WTC11 (cell line): ENCODE results near the gene ORMDL2.

Source experiments
- IRF2 ChIP-seq: sonication (generic); formaldehyde crosslinking; IDR thresholded peaks from 2 replicates; pipeline ENCODE4 v1.8.0; 2022; ENCODE audit warnings: low read depth, missing genetic modification reagents, borderline replicate concordance
- NR3C1 ChIP-seq: sonication (generic); formaldehyde crosslinking; conservative IDR thresholded peaks from 2 replicates; pipeline ENCODE4 v1.8.1; 2023; ENCODE audit warnings: low read depth, mild to moderate bottlenecking, missing genetic modification reagents
- TF ChIP-seq, protein P1 (sequence below): fragments of 200-600 bp; IDR thresholded peaks from 2 replicates; pipeline ENCODE4 v1.8.0; 2022; ENCODE audit warnings: antibody characterized with exemption
- TF ChIP-seq, protein P2 (sequence below): sonication (generic); formaldehyde crosslinking; IDR thresholded peaks from 2 replicates; pipeline ENCODE4 v1.8.0; 2023; ENCODE audit warnings: missing genetic modification reagents
- TF ChIP-seq, protein P3 (sequence below): sonication (generic); formaldehyde crosslinking; IDR thresholded peaks from 2 replicates; pipeline ENCODE4 v1.8.0; 2022; ENCODE audit warnings: mild to moderate bottlenecking, missing genetic modification reagents
- TF ChIP-seq, protein P4 (sequence below): sonication (generic); formaldehyde crosslinking; IDR thresholded peaks from 2 replicates; pipeline ENCODE4 v1.8.1; 2022; ENCODE audit warnings: mild to moderate bottlenecking, moderate library complexity, missing genetic modification reagents
- TF ChIP-seq, protein P5 (sequence below): sonication (generic); formaldehyde crosslinking; conservative IDR thresholded peaks from 2 replicates; pipeline ENCODE4 v1.8.1; 2022; ENCODE audit warnings: mild to moderate bottlenecking, missing genetic modification reagents

DNA sequence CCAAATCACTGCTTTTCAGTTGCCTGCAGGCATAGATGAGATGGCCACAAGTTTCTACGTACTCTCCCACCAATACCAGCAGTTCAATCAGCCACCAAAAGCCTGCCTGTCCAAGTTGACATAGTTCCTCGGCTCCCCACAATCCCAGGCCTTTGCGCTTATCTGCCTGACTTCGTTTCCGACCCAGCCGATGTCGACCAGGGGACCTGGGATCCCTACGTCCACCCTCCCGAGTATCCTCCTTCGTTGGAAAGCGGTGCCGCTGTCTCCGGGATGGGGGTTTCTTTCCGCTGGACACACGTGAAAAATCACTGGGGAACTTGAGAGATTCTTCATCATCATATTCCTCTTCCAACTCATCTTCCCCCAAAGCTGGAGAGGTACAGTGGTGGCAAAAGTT, 10.0 kb downstream of the ORMDL2 start:
- TF ChIP-seq, protein P1, sequence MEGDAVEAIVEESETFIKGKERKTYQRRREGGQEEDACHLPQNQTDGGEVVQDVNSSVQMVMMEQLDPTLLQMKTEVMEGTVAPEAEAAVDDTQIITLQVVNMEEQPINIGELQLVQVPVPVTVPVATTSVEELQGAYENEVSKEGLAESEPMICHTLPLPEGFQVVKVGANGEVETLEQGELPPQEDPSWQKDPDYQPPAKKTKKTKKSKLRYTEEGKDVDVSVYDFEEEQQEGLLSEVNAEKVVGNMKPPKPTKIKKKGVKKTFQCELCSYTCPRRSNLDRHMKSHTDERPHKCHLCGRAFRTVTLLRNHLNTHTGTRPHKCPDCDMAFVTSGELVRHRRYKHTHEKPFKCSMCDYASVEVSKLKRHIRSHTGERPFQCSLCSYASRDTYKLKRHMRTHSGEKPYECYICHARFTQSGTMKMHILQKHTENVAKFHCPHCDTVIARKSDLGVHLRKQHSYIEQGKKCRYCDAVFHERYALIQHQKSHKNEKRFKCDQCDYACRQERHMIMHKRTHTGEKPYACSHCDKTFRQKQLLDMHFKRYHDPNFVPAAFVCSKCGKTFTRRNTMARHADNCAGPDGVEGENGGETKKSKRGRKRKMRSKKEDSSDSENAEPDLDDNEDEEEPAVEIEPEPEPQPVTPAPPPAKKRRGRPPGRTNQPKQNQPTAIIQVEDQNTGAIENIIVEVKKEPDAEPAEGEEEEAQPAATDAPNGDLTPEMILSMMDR = no peak
- TF ChIP-seq, protein P2, sequence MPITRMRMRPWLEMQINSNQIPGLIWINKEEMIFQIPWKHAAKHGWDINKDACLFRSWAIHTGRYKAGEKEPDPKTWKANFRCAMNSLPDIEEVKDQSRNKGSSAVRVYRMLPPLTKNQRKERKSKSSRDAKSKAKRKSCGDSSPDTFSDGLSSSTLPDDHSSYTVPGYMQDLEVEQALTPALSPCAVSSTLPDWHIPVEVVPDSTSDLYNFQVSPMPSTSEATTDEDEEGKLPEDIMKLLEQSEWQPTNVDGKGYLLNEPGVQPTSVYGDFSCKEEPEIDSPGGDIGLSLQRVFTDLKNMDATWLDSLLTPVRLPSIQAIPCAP (CRISPR knock-in tag) = no peak
- TF ChIP-seq NR3C1 (CRISPR knock-in tag) (no peak), IRF2 (CRISPR knock-in tag) (no peak)
- TF ChIP-seq, protein P3, sequence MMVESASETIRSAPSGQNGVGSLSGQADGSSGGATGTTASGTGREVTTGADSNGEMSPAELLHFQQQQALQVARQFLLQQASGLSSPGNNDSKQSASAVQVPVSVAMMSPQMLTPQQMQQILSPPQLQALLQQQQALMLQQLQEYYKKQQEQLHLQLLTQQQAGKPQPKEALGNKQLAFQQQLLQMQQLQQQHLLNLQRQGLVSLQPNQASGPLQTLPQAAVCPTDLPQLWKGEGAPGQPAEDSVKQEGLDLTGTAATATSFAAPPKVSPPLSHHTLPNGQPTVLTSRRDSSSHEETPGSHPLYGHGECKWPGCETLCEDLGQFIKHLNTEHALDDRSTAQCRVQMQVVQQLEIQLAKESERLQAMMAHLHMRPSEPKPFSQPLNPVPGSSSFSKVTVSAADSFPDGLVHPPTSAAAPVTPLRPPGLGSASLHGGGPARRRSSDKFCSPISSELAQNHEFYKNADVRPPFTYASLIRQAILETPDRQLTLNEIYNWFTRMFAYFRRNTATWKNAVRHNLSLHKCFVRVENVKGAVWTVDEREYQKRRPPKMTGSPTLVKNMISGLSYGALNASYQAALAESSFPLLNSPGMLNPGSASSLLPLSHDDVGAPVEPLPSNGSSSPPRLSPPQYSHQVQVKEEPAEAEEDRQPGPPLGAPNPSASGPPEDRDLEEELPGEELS (CRISPR knock-in tag) = no peak
- TF ChIP-seq, protein P4, sequence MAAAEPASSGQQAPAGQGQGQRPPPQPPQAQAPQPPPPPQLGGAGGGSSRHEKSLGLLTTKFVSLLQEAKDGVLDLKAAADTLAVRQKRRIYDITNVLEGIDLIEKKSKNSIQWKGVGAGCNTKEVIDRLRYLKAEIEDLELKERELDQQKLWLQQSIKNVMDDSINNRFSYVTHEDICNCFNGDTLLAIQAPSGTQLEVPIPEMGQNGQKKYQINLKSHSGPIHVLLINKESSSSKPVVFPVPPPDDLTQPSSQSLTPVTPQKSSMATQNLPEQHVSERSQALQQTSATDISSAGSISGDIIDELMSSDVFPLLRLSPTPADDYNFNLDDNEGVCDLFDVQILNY = no peak
- TF ChIP-seq, protein P5, sequence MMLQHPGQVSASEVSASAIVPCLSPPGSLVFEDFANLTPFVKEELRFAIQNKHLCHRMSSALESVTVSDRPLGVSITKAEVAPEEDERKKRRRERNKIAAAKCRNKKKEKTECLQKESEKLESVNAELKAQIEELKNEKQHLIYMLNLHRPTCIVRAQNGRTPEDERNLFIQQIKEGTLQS (CRISPR knock-in tag) = no peak
